RPMI7951 (cell line): ENCODE results near the gene DCTN2. TPM values are rescaled to one million over a fixed set of nuclear protein-coding genes. Genes with fewer than 3 reads are reported as not detected.

Source experiments
- DNase-seq: peaks from one replicate; pipeline ENCODE4 v3.0.0-alpha.2; 2012; ENCODE audit warnings: low read depth
- total RNA-seq: library from RNA; depleted of rRNA; stranded (reverse); fragments of >200 nt; shearing (Covaris generic); gene quantifications from 2 replicates; pipeline ENCODE4 v1.2.3, GENCODE V29; 2014; rRNA removed

The DCTN2 gene
- total RNA-seq, 1 experiment from 2014 or later, result 123 TPM

GRCh38 chr12:57489157-57489641 is 57.8 kb downstream of the DCTN2 start:
- peak; percentile 19 for DNase-seq

- no peak for DNase-seq
These were observed 58.4 kb downstream of the DCTN2 start for GRCh38 chr12:57488402-57489156.

- peak; percentile 95 for DNase-seq
These were observed 59.2 kb downstream of the DCTN2 start, which contains the start of gene MARS1 for GRCh38 chr12:57487597-57488401. TSS of gene MARS1 (plus strand) at chr12:57488068. CDS start at chr12:57488091, 23 bp downstream.

- peak; percentile 14 for DNase-seq
These were observed 59.9 kb downstream of the DCTN2 start for GRCh38 chr12:57487055-57487596.

DNA sequence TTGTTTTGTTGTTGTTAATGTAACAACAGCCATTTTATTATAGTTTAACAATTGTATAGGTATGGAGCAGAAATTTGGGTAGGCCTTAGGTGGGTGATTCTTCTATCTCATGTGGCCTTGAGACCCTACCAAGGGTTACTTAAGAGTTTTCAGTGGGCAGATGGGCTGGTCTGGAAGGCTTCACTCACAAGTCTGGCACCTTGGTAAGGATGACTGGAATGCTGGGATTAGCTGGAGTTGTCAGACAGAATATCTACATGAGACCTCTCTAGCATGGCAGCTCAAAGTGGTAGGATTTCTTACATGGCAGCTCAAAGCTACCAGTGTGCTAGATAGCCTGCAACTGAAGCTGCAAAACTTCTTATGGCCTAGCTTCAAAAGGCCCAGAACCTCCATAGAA is 61.3 kb downstream of the DCTN2 start:
- DNase-seq, result no peak

DNA sequence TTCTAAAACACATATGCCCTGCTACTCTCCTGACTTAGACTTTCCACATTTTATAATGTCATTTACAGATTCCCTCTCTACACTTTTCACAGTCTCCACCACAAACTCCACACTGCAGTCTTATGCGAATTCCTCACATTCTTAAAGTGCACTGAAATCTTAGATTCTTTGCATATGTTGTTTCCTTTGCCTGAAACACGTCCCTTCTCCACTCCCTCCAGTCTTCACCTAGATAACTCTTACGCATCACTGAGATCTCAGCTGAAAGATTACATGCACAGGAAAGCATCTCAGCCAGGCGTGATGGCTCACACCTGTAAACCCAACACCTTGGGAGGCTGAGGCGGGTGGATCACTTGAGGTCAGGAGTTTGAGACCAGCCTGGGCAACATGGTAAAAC is 63.5 kb downstream of the DCTN2 start:
- DNase-seq, result no peak

DNA sequence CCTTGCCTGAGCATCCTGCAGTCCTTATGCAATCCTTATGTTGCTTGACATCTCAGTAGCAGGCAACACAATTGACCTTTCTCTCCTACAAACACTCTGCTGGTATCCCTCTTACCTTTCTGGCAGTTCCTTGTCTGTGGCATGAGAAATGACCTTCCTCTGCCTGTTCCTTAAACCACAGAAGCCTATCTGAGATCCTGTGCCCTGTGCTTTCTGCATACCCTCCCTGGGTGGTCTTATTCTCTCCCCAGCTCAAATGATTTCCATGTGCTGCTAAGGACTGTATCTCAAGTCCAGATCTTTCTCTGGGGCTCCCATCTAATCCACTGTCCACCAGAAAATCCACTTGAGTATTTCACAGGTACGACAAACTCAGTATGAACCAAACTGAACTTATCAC is 65.3 kb downstream of the DCTN2 start:
- no peak for DNase-seq

Other genes with a start within 250 kb of the DCTN2 start
- 10.8 and 12.3 TPM in 2 replicates for gene R3HDM2, start 116.1 kb downstream of the DCTN2 start, total RNA-seq
- not detected in 2 replicates for gene INHBC, start 112.4 kb downstream of the DCTN2 start, total RNA-seq
- gene INHBE, start 91.9 kb downstream of the DCTN2 start, total RNA-seq, result 0.24 and 0.88 TPM in 2 replicates
- gene GLI1, start 87.4 kb downstream of the DCTN2 start, total RNA-seq, result 0.49 and 0.60 TPM in 2 replicates
- gene ARHGAP9, start 67.3 kb downstream of the DCTN2 start, total RNA-seq, result 0.20 TPM in 1 of 2 replicates, not detected in the other
- gene MARS1, start 59.1 kb downstream of the DCTN2 start, total RNA-seq, result 79.7 and 94.8 TPM in 2 replicates
- gene DDIT3, start 26.7 kb downstream of the DCTN2 start, total RNA-seq, result 19.1 and 24.8 TPM in 2 replicates
- gene MBD6, start 24.4 kb downstream of the DCTN2 start, total RNA-seq, result 1.7 and 2.1 TPM in 2 replicates
- gene KIF5A, start 2.9 kb upstream of the DCTN2 start, total RNA-seq, result 0.60 and 1.9 TPM in 2 replicates
- 15.9 and 19.3 TPM in 2 replicates for gene PIP4K2C, start 44.0 kb upstream of the DCTN2 start, total RNA-seq
- gene DTX3, start 57.6 kb upstream of the DCTN2 start, total RNA-seq, result 9.9 and 10.7 TPM in 2 replicates
- gene ARHGEF25, start 64.2 kb upstream of the DCTN2 start, total RNA-seq, result 9.4 and 11.5 TPM in 2 replicates
- gene B4GALNT1, start 86.0 kb upstream of the DCTN2 start, total RNA-seq, result 11.9 and 14.4 TPM in 2 replicates
- 152 and 183 TPM in 2 replicates for gene OS9, start 146.9 kb upstream of the DCTN2 start, total RNA-seq
- gene AGAP2, start 191.6 kb upstream of the DCTN2 start, total RNA-seq, result 0.20 and 0.72 TPM in 2 replicates
- gene TSPAN31, start 197.8 kb upstream of the DCTN2 start, total RNA-seq, result 39.2 and 42.1 TPM in 2 replicates
- gene CDK4, start 205.1 kb upstream of the DCTN2 start, total RNA-seq, result 232 and 269 TPM in 2 replicates
- gene MARCHF9, start 207.9 kb upstream of the DCTN2 start, total RNA-seq, result 3.0 and 4.2 TPM in 2 replicates
- gene CYP27B1, start 219.9 kb upstream of the DCTN2 start, total RNA-seq, result 1.1 and 1.2 TPM in 2 replicates
- 8.8 and 11.2 TPM in 2 replicates for gene METTL1, start 224.9 kb upstream of the DCTN2 start, total RNA-seq
- gene EEF1AKMT3, start 225.4 kb upstream of the DCTN2 start, total RNA-seq, result 5.3 and 6.6 TPM in 2 replicates
- 43.1 and 48.8 TPM in 2 replicates for gene TSFM, start 235.6 kb upstream of the DCTN2 start, total RNA-seq